MM.1S (cell line): ENCODE measurements around the gene TRIB2.

Experiments
- EZH2 ChIP-seq: fragments of 300-600 bp; sonication (generic); optimal IDR thresholded peaks from 2 replicates; pipeline ENCODE3; 2017; ENCODE audit warnings: low read depth, mild to moderate bottlenecking, antibody characterized with exemption, low read length, mixed read lengths
- TF ChIP-seq, protein P1 (sequence below): fragments of 300-600 bp; sonication (generic); IDR thresholded peaks from 2 replicates; pipeline ENCODE4 v1.5.1; 2016; ENCODE audit warnings: antibody characterized with exemption, low read length, mixed read lengths

DNA sequence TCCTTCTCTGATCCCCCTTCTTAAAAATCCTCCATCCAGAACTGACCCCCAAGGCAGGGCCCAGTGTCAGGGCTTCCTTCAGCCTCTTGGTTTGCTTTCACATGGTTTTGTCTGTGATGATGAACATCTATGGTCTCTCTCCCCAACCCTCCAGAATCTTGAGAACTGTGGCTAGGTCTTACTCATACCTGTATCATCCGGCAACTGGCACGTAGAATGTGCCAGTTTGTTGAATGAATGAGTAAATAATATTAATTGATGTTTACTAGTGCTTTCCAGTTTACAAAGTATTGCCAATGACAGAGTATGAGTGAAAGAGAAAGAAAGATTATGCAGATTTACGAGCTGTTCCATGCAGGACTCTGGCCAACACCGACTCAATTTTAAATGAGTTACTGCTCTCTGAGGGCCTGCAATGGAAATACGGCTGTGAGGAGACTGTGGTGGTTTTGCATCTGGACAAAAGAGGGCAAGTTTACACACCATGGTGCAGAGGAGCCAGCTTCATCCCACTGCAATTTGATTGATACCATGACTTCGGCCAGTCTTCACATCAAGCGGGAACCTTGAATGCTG is 29.9 kb upstream of the TRIB2 start:
- TF ChIP-seq, protein P1, sequence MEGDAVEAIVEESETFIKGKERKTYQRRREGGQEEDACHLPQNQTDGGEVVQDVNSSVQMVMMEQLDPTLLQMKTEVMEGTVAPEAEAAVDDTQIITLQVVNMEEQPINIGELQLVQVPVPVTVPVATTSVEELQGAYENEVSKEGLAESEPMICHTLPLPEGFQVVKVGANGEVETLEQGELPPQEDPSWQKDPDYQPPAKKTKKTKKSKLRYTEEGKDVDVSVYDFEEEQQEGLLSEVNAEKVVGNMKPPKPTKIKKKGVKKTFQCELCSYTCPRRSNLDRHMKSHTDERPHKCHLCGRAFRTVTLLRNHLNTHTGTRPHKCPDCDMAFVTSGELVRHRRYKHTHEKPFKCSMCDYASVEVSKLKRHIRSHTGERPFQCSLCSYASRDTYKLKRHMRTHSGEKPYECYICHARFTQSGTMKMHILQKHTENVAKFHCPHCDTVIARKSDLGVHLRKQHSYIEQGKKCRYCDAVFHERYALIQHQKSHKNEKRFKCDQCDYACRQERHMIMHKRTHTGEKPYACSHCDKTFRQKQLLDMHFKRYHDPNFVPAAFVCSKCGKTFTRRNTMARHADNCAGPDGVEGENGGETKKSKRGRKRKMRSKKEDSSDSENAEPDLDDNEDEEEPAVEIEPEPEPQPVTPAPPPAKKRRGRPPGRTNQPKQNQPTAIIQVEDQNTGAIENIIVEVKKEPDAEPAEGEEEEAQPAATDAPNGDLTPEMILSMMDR: no peak
- TF ChIP-seq EZH2: no peak
